ENCODE results near the gene CDX2. TPM values are rescaled to one million over a fixed set of nuclear protein-coding genes. Genes with fewer than 3 reads are reported as not detected.
A peak's percentile ranks its signal among the peaks of the same experiment; 100 is the strongest.

Gene CDX2
- total and polyA plus RNA-seq, 2 experiments from 2014 or later: not detected

DNA sequence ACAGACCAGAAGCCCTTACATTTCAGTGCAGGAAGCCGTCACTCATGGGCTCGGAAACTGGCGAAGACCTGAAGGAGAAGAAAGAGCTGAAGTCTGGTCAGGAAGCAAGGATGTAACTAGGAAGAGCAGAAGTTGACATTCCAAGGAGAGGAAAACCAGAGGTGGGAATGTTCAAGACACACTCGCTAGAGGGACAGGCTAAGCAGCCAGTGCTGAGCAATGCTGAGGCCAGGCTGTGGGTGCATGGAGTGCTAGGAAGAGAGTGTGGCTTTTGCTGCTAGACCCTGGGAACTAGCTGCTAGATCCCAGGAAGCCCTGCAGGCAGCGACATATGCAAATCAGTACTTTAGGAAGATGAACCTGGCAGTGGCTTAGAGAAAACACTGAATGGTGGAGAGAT is 31.5 kb upstream of the CDX2 start:
- H4K20me1 ChIP-seq (replicated peaks; ENCODE audit: insufficient read depth): no peaks in the 10 kb centered on the region
- no peak overlapping the region for H3K27ac ChIP-seq (ENCODE audit: low read depth)
- no peaks in the 10 kb centered on the region for H3K9me2 ChIP-seq (ENCODE audit: insufficient read depth)
- ATAC-seq (peak; percentile 83), DNase-seq (ENCODE audit: low spot score) (peak; percentile 49)
- no peaks in the 10 kb centered on the region for H3K36me3 Mint-ChIP-seq (ENCODE audit: low read depth)
- H2AFZ ChIP-seq: peak overlapping the region; percentile 60
- H3K9me3 Mint-ChIP-seq: no peaks in the 10 kb centered on the region
- no peaks in the 10 kb centered on the region; the same call in 1 of the 2 replicates for H3K4me1 ChIP-seq (ENCODE audit: insufficient read depth)
- H3K36me3 ChIP-seq (ENCODE audit: insufficient read depth): no peaks in the 10 kb centered on the region
- H3K79me2 ChIP-seq (replicated peaks; ENCODE audit: insufficient read depth): no peaks in the 10 kb centered on the region
- H3K4me2 ChIP-seq: no peak overlapping the region
- TF ChIP-seq, protein P1, sequence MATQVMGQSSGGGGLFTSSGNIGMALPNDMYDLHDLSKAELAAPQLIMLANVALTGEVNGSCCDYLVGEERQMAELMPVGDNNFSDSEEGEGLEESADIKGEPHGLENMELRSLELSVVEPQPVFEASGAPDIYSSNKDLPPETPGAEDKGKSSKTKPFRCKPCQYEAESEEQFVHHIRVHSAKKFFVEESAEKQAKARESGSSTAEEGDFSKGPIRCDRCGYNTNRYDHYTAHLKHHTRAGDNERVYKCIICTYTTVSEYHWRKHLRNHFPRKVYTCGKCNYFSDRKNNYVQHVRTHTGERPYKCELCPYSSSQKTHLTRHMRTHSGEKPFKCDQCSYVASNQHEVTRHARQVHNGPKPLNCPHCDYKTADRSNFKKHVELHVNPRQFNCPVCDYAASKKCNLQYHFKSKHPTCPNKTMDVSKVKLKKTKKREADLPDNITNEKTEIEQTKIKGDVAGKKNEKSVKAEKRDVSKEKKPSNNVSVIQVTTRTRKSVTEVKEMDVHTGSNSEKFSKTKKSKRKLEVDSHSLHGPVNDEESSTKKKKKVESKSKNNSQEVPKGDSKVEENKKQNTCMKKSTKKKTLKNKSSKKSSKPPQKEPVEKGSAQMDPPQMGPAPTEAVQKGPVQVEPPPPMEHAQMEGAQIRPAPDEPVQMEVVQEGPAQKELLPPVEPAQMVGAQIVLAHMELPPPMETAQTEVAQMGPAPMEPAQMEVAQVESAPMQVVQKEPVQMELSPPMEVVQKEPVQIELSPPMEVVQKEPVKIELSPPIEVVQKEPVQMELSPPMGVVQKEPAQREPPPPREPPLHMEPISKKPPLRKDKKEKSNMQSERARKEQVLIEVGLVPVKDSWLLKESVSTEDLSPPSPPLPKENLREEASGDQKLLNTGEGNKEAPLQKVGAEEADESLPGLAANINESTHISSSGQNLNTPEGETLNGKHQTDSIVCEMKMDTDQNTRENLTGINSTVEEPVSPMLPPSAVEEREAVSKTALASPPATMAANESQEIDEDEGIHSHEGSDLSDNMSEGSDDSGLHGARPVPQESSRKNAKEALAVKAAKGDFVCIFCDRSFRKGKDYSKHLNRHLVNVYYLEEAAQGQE (IDR thresholded peaks at IDR 0.05; ENCODE audit: unreplicated experiment): no peak
- TF ChIP-seq CREB1 (CRISPR knock-in tag; IDR thresholded peaks at IDR 0.05; ENCODE audit: low read depth) (no peak), NANOG (IDR thresholded peaks at IDR 0.05; ENCODE audit: borderline replicate concordance) (no peak), STAT1 (IDR thresholded peaks at IDR 0.05; ENCODE audit: unreplicated experiment) (no peak), EZH2 (IDR thresholded peaks at IDR 0.05; ENCODE audit: low read depth, unreplicated experiment) (no peak), POLR2AphosphoS5 (IDR thresholded peaks at IDR 0.05; ENCODE audit: low read depth) (no peak), ZNF114 (CRISPR knock-in tag; IDR thresholded peaks at IDR 0.05) (no peak), JUNB (IDR thresholded peaks at IDR 0.05; ENCODE audit: unreplicated experiment) (no peak), ETS1 (IDR thresholded peaks at IDR 0.05) (no peak)
- TF ChIP-seq, protein P2, sequence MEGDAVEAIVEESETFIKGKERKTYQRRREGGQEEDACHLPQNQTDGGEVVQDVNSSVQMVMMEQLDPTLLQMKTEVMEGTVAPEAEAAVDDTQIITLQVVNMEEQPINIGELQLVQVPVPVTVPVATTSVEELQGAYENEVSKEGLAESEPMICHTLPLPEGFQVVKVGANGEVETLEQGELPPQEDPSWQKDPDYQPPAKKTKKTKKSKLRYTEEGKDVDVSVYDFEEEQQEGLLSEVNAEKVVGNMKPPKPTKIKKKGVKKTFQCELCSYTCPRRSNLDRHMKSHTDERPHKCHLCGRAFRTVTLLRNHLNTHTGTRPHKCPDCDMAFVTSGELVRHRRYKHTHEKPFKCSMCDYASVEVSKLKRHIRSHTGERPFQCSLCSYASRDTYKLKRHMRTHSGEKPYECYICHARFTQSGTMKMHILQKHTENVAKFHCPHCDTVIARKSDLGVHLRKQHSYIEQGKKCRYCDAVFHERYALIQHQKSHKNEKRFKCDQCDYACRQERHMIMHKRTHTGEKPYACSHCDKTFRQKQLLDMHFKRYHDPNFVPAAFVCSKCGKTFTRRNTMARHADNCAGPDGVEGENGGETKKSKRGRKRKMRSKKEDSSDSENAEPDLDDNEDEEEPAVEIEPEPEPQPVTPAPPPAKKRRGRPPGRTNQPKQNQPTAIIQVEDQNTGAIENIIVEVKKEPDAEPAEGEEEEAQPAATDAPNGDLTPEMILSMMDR (conservative IDR thresholded peaks at IDR 0.05; ENCODE audit: low read depth in 2 of 2): no peak
- H3K4me1 Mint-ChIP-seq: peaks cover 9% of the 10 kb centered on the region
- no peak overlapping the region for H3K4me3 Mint-ChIP-seq
- H3F3A ChIP-seq (replicated peaks; ENCODE audit: low read depth): no peaks in the 10 kb centered on the region; the same call in 1 of the 2 replicates
- H3K27ac Mint-ChIP-seq: no peak overlapping the region
- H3K27me3 Mint-ChIP-seq (ENCODE audit: insufficient read depth, low read depth, poor library complexity): peaks cover 3% of the 10 kb centered on the region
- H3K27me3 ChIP-seq (ENCODE audit: insufficient read depth): no peaks in the 10 kb centered on the region
- no peak overlapping the region for H3K4me3 ChIP-seq
